ENCODE measurements around the gene AP5S1. TPM values are rescaled to one million over a fixed set of nuclear protein-coding genes. Genes with fewer than 3 reads are reported as not detected.

Gene AP5S1
- total and polyA plus RNA-seq, 2 of the 13 experiments (the other 11 are each of a cell fraction or from before 2014, with no cell fraction given): 7.9 to 23.2 TPM

- Histone ChIP-seq H3K4me1 (ENCODE audit: insufficient read depth, low read length) (peaks cover 54% of the 10 kb centered on the region), H3K79me2 (ENCODE audit: insufficient read depth, low read length) (peaks cover under 1% of the 10 kb centered on the region), H3K27me3 (ENCODE audit: control insufficient read depth in 1 of 2, insufficient read depth in 2 of 2, low read length in 2 of 2) (peaks cover 3 to 14% of the 10 kb centered on the region in 2 experiments; a peak in 3 of 5 replicates), H4K20me1 (ENCODE audit: insufficient read depth, low read length) (no peaks in the 10 kb centered on the region), H2AFZ (ENCODE audit: low read length) (no peak overlapping the region), H3K27ac (ENCODE audit: extremely low read length, insufficient read depth, low read length) (no peak overlapping the region), H3K4me2 (ENCODE audit: low read depth, low read length) (no peak overlapping the region), H3K9ac (ENCODE audit: insufficient read depth, low read depth, low read length) (no peak overlapping the region), H3K9me3 (ENCODE audit: low read length) (no peaks in the 10 kb centered on the region), H3K4me3 (replicated peaks in 1 of 3; ENCODE audit: insufficient read depth in 1 of 3, low read depth in 2 of 3, low read length in 3 of 3) (no peak overlapping the region), H3K36me3 (replicated peaks in 1 of 2; ENCODE audit: control insufficient read depth in 1 of 2, insufficient read depth in 2 of 2, low read length in 2 of 2) (no peaks in the 10 kb centered on the region)
- in situ Hi-C loops (cut with HindIII; ENCODE audit: extremely low pct_ligation_motif_present, low pct_unique_long_range_greater_than_20kb): loop anchor here (5.0 kb wide), 1 partner anchor 34 kb away; the partner anchor contains the start of gene SPEF1
- no peak for FAIRE-seq
- WGBS (ENCODE audit: low lambda C conversion rate): 31% methylated on average over 9 of the region's 9 CpGs
- no peak for TF ChIP-seq ZFY (CRISPR knock-in tag; IDR thresholded peaks at IDR 0.05)
- TF ChIP-seq, protein P1, sequence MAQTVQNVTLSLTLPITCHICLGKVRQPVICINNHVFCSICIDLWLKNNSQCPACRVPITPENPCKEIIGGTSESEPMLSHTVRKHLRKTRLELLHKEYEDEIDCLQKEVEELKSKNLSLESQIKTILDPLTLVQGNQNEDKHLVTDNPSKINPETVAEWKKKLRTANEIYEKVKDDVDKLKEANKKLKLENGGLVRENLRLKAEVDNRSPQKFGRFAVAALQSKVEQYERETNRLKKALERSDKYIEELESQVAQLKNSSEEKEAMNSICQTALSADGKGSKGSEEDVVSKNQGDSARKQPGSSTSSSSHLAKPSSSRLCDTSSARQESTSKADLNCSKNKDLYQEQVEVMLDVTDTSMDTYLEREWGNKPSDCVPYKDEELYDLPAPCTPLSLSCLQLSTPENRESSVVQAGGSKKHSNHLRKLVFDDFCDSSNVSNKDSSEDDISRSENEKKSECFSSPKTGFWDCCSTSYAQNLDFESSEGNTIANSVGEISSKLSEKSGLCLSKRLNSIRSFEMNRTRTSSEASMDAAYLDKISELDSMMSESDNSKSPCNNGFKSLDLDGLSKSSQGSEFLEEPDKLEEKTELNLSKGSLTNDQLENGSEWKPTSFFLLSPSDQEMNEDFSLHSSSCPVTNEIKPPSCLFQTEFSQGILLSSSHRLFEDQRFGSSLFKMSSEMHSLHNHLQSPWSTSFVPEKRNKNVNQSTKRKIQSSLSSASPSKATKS (CRISPR knock-in tag; IDR thresholded peaks at IDR 0.05): no peak
- POLR2A ChIA-PET: no interaction called here
- no peak for ATAC-seq
- CTCF ChIA-PET (ENCODE audit: low intra/inter-chr PET ratio, low total read pairs): no interaction called here
- intact Hi-C loops (cut with micrococcal nuclease; ENCODE audit: unreplicated experiment): no loop called here
- DNase-seq (ENCODE audit: low spot score): no peak
- no TSS peak for BruUV-seq (replicated peaks)
These were observed 4.5 kb upstream of the AP5S1 start for GRCh38 chr20:3815703-3816315.

All from HepG2 (cell line).